ENCODE results near the gene SYCP2. TPM values are rescaled to one million over a fixed set of nuclear protein-coding genes. Genes with fewer than 3 reads are reported as not detected.
A peak's percentile ranks its signal among the peaks of the same experiment; 100 is the strongest.

SYCP2 gene
- total and polyA plus RNA-seq, 4 donors, result 2.4 to 11.0 (median 6.0) TPM

DNA sequence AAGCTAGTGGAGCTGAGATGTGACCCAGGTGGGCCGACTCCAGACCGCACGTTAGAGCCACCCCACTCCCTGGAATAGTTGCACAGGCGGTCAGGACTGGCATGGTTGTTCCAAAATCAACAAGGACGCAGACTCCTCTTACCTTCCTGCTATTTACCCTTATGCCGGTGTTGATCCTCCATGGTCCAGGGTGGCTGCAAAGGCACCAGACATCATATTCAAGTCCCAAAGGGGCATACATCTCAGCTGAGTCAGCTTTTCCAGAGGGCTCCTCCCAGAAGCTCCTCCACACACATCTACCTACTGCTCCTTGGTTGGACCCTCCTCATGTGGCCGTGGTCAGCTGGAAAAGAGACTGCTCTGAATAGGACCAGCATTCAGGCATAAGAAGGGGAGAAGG, 112.2 kb downstream of the SYCP2 start:
- H3K36me3 ChIP-seq (ENCODE audit: control insufficient read depth, insufficient read depth, low read length), result peaks cover 30% of the 10 kb centered on the region
- no peak overlapping the region for H3K27ac ChIP-seq (ENCODE audit: low read depth, low read length)
- H3K9me3 ChIP-seq (ENCODE audit: control insufficient read depth, insufficient read depth, low read length), result no peaks in the 10 kb centered on the region
- no peak for DNase-seq (ENCODE audit: low read depth in 4 of 6, low spot score in 6 of 6)
- 96% methylated on average over 6 of the region's 7 CpGs for WGBS (ENCODE audit: insufficient coverage)
- H3K4me1 ChIP-seq (ENCODE audit: control insufficient read depth, insufficient read depth, low read length), result peaks cover 42% of the 10 kb centered on the region
- no peak overlapping the region for H3K4me3 ChIP-seq (ENCODE audit: low read depth, low read length)
- H3K27me3 ChIP-seq (ENCODE audit: control insufficient read depth, insufficient read depth, low read length), result no peaks in the 10 kb centered on the region

DNA sequence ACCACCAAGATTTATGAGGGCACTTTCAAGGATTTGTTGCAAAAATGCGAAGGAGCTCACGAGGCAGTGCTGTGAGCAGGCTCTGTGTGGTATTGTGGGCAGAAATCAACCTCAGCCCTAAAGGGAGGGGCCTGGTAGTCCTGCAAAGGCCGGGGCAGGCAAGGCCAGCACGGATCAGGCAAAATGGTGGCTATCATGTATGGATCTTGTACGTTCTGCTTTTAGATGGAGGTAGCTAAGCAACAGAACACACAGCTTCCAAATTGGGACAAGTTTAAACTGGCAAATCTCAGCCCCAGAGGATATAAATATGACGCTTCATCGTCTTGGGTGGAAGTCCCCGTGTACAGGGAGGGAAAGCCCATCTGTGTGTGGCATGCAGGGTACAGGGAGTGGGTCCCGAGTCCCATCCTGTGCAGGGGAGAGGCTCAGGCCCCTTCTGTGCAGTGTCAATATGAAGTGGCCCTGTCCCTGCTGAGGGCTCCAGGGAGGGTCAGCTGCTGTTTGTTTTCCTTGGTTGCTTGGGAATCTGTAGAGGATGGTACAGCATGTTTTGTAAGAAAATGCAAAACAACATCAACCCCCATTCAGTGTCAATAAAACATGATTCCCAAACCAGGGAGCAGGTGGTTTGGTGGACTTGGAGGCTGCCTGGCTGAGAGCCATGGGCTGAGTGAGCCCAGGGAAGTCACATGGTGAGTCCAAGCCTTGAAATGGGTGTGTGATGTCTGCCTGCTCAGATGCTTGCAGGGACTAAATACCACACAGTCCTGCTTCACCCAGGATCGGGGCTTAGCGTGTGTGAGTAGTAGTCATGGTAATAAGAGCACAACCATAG, 113.0 kb downstream of the SYCP2 start:
- peak in 3 of 6 donors; percentile 43 to 82 (median 74) for DNase-seq (ENCODE audit: low read depth in 4 of 6, low spot score in 6 of 6)
- Histone ChIP-seq H3K9me3 (ENCODE audit: control insufficient read depth, insufficient read depth, low read length) (no peaks in the 10 kb centered on the region), H3K36me3 (ENCODE audit: control insufficient read depth, insufficient read depth, low read length) (peaks cover 23% of the 10 kb centered on the region), H3K4me1 (ENCODE audit: control insufficient read depth, insufficient read depth, low read length) (peaks cover 42% of the 10 kb centered on the region), H3K4me3 (ENCODE audit: low read depth, low read length) (no peak overlapping the region), H3K27me3 (ENCODE audit: control insufficient read depth, insufficient read depth, low read length) (no peaks in the 10 kb centered on the region), H3K27ac (ENCODE audit: low read depth, low read length) (peak overlapping the region; percentile 18)
- 36% methylated on average over 9 of the region's 11 CpGs for WGBS (ENCODE audit: insufficient coverage)

DNA sequence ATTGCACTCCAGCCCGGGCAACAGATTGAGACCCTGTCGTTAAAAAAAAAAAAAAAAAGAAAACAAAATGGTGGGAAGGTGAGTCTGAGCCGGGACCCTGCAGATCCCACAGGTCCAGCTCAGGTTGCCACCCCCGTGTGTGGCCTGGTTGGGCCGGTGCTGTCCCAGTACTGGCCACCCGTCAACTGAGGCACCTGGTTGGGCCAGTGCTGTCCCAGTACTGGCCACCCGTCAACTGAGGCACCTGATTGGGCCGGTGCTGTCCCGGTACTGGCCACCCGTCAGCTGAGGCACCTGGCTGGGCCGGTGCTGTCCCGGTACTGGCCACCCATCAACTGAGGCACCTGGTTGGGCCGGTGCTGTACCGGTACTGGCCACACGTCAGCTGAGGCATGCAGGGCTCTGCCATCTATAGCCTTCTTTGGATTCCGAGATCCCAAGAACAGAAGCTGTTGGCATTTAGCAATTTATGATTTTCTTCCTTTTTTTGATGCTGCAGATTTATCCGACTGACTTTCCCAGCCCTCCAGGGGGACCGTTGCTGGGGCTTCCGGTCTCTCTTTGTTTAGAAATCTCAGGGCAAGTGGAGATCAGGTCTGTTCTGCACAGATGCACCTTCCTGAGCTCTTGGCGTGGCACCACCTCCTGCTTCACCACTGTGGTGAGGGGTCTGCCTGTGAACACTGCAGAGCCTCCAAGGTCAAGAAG, 113.8 kb downstream of the SYCP2 start:
- 83% methylated on average over 18 of the region's 20 CpGs for WGBS (ENCODE audit: insufficient coverage)
- peak overlapping the region; percentile 18 for H3K27ac ChIP-seq (ENCODE audit: low read depth, low read length)
- no peak overlapping the region for H3K4me3 ChIP-seq (ENCODE audit: low read depth, low read length)
- H3K36me3 ChIP-seq (ENCODE audit: control insufficient read depth, insufficient read depth, low read length), result peaks cover 19% of the 10 kb centered on the region
- H3K4me1 ChIP-seq (ENCODE audit: control insufficient read depth, insufficient read depth, low read length), result peaks cover 41% of the 10 kb centered on the region
- no peaks in the 10 kb centered on the region for H3K9me3 ChIP-seq (ENCODE audit: control insufficient read depth, insufficient read depth, low read length)
- no peaks in the 10 kb centered on the region for H3K27me3 ChIP-seq (ENCODE audit: control insufficient read depth, insufficient read depth, low read length)
- DNase-seq (ENCODE audit: low read depth in 4 of 6, low spot score in 6 of 6), result no peak

DNA sequence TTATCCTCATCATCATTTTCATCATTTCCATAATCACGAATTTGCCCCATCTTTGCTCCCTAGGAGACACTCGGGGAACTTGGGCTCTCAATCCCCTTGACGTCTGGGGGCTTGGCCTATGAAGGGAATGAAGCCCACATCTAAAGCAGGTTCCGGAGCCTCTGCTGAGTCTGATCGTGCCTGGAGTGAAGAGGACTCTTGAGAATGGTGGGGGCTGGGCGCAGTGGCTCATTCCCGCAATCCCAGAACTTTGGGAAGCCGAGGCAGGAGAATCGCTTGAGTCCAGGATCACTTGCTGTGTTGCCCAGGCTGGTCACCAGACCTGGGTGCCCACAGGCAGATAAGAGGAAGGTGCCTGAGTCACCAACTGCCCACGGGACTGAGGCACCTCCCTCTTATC, 114.5 kb downstream of the SYCP2 start:
- no peaks in the 10 kb centered on the region for H3K27me3 ChIP-seq (ENCODE audit: control insufficient read depth, insufficient read depth, low read length)
- 95% methylated on average over 8 of the region's 10 CpGs for WGBS (ENCODE audit: insufficient coverage)
- no peak for DNase-seq (ENCODE audit: low read depth in 4 of 6, low spot score in 6 of 6)
- no peak overlapping the region for H3K27ac ChIP-seq (ENCODE audit: low read depth, low read length)
- peaks cover 46% of the 10 kb centered on the region for H3K4me1 ChIP-seq (ENCODE audit: control insufficient read depth, insufficient read depth, low read length)
- no peaks in the 10 kb centered on the region for H3K9me3 ChIP-seq (ENCODE audit: control insufficient read depth, insufficient read depth, low read length)
- H3K4me3 ChIP-seq (ENCODE audit: low read depth, low read length), result no peak overlapping the region
- peaks cover 20% of the 10 kb centered on the region for H3K36me3 ChIP-seq (ENCODE audit: control insufficient read depth, insufficient read depth, low read length)

DNA sequence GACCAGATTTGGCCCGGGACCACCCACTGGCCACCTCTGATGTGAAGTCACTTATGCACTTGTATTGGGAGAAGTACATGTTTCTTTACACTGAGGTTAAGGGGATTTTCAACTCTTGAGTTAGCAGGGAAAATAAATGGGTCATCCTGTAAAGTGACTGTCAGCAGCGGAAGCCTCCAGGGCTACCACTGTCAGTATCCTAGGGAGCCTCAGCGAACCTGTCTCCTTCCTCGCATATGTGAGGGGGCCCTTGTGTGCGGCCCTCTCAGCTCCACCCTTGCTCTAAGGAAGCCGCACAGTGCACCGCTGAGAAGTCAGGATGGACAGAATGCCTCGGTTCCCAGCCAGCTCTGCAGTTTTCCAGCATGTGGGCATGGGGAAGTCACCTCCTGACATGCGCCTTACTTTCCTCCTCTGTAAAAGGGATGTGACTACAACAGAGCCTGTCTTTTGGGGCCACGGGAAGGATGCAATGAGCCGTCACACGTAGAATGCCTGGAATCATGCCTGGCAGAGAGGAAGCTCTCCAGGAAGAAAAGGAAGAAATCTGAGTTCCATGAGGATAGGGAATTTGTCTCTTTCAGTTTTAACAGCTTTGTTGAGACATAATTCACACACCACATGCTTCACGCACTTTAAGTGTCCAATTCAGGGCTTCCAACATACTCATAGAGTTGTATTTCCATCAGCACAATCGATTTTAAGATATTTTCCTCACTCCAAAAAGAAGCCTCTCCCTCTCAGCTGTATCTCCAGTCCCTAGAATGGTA, 115.4 kb downstream of the SYCP2 start:
- H3K4me3 ChIP-seq (ENCODE audit: low read depth, low read length), result no peak overlapping the region
- 89% methylated on average over 8 of the region's 14 CpGs for WGBS (ENCODE audit: insufficient coverage)
- H3K4me1 ChIP-seq (ENCODE audit: control insufficient read depth, insufficient read depth, low read length), result peaks cover 49% of the 10 kb centered on the region
- DNase-seq (ENCODE audit: low read depth in 4 of 6, low spot score in 6 of 6), result peak in 1 of 6 donors; percentile 90
- H3K36me3 ChIP-seq (ENCODE audit: control insufficient read depth, insufficient read depth, low read length), result peaks cover 24% of the 10 kb centered on the region
- no peaks in the 10 kb centered on the region for H3K9me3 ChIP-seq (ENCODE audit: control insufficient read depth, insufficient read depth, low read length)
- H3K27ac ChIP-seq (ENCODE audit: low read depth, low read length), result no peak overlapping the region
- no peaks in the 10 kb centered on the region for H3K27me3 ChIP-seq (ENCODE audit: control insufficient read depth, insufficient read depth, low read length)

DNA sequence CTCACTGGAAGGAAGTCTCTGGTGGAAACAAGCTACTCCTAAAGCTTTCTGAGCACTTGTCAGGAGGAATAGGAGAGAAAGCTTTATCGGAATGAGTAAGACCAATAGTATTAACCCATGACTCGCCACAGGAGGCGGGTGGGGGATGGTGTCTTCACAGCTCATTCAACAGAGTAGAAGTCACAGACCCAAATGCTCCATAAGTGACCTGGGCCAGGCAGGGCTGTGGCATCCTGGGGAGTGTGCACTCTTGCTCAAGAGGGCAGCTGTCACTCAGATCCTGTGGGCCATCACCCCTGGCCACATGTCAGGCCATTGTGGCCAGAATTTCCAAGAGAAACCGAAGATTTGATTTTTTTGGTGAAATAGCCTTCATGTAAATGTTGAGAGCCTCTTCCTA, 116.0 kb downstream of the SYCP2 start:
- Histone ChIP-seq H3K36me3 (ENCODE audit: control insufficient read depth, insufficient read depth, low read length) (peaks cover 23% of the 10 kb centered on the region), H3K27ac (ENCODE audit: low read depth, low read length) (no peak overlapping the region), H3K4me1 (ENCODE audit: control insufficient read depth, insufficient read depth, low read length) (peaks cover 49% of the 10 kb centered on the region), H3K4me3 (ENCODE audit: low read depth, low read length) (no peak overlapping the region), H3K27me3 (ENCODE audit: control insufficient read depth, insufficient read depth, low read length) (no peaks in the 10 kb centered on the region), H3K9me3 (ENCODE audit: control insufficient read depth, insufficient read depth, low read length) (no peaks in the 10 kb centered on the region)
- WGBS (ENCODE audit: insufficient coverage), result 100% methylated on average over 1 of the region's 4 CpGs
- DNase-seq (ENCODE audit: low read depth in 4 of 6, low spot score in 6 of 6), result no peak

DNA sequence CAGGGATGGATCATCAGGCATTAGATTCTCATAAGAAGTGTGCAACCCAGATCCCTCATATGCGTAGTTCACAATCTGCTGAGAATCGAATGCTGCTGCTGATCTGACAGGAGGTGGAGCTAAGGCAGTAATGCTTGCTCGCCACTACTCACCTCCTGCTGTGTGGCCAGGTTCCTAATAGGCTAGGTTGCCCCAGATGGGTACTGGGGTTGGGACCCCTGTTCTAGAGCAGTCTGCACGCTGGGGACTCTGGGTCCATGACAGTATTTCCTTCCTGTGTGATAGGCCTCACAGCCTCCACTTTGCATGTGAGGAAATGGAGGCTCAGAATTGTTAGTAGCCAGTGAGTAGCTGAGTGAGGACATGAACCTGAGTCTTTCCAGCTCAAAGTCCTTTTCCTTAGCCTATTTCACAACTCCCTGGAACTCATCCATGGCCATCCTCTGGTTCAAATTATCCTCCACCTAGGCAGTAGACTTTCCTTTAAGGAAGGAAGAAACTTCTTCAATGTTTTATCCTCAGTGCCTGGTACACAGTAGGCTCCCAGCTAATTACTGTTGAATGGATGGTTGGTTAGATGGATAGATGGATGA, 117.2 kb downstream of the SYCP2 start:
- peaks cover 57% of the 10 kb centered on the region for H3K4me1 ChIP-seq (ENCODE audit: control insufficient read depth, insufficient read depth, low read length)
- H3K9me3 ChIP-seq (ENCODE audit: control insufficient read depth, insufficient read depth, low read length), result no peaks in the 10 kb centered on the region
- no peak for DNase-seq (ENCODE audit: low read depth in 4 of 6, low spot score in 6 of 6)
- no peak overlapping the region for H3K4me3 ChIP-seq (ENCODE audit: low read depth, low read length)
- H3K27ac ChIP-seq (ENCODE audit: low read depth, low read length), result no peak overlapping the region
- H3K36me3 ChIP-seq (ENCODE audit: control insufficient read depth, insufficient read depth, low read length), result peaks cover 27% of the 10 kb centered on the region
- 100% methylated on average over 4 of the region's 4 CpGs for WGBS (ENCODE audit: insufficient coverage)
- H3K27me3 ChIP-seq (ENCODE audit: control insufficient read depth, insufficient read depth, low read length), result no peaks in the 10 kb centered on the region

DNA sequence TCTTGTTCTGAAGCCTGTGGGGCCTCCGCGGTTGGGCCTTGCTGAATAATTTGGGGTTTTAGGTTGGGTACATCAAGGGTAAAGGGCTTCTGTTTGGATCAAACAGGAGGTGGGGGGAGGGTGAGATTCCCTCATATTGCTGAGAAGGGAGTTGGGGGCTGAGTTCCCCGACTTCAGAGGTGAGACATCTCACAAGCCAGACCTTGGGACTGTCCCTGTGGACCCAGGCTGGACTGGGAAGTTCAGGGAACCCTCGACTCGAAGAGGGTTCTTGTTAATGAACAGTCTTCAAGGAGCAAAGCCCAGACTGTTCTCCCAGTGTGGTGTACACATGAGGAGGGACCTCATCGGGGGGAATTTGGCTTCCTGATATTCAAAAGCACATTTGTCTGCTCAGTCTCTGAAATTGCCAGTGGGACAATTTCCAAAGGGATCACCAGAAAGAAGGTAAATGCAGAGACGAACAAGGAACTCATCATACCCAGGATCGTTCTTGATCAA, 118.5 kb downstream of the SYCP2 start:
- H3K27ac ChIP-seq (ENCODE audit: low read depth, low read length), result no peak overlapping the region
- no peak overlapping the region for H3K4me3 ChIP-seq (ENCODE audit: low read depth, low read length)
- peaks cover 57% of the 10 kb centered on the region for H3K4me1 ChIP-seq (ENCODE audit: control insufficient read depth, insufficient read depth, low read length)
- no peak for DNase-seq (ENCODE audit: low read depth in 4 of 6, low spot score in 6 of 6)
- 89% methylated on average over 6 of the region's 8 CpGs for WGBS (ENCODE audit: insufficient coverage)
- H3K9me3 ChIP-seq (ENCODE audit: control insufficient read depth, insufficient read depth, low read length), result no peaks in the 10 kb centered on the region
- no peaks in the 10 kb centered on the region for H3K27me3 ChIP-seq (ENCODE audit: control insufficient read depth, insufficient read depth, low read length)
- peaks cover 27% of the 10 kb centered on the region for H3K36me3 ChIP-seq (ENCODE audit: control insufficient read depth, insufficient read depth, low read length)

Measured in spinal cord (tissue), 10 donors.